ES-I3 (cell line): ENCODE measurements around the gene LATS1.
A peak's percentile ranks its signal among the peaks of the same experiment; 100 is the strongest.
"Not testable (repeated sequence)": the region's sequence is repeated elsewhere in the genome, so short reads cannot be mapped to it uniquely, and the experiment has no call there.

Experiments
- H3K36me3 ChIP-seq: 2 replicates; pipeline ENCODE4 v1.6.1; 2013; ENCODE audit warnings: mild to moderate bottlenecking, low read length, control low read depth, moderate library complexity; ENCODE audit not compliant: insufficient read depth
- H3K4me1 ChIP-seq: 2 replicates; pipeline ENCODE4 v1.6.1; 2013; ENCODE audit warnings: mild to moderate bottlenecking, control low read depth, low read length; ENCODE audit not compliant: insufficient read depth
- H3K9ac ChIP-seq: 2 replicates; pipeline ENCODE4 v1.6.1; 2013; ENCODE audit warnings: low read depth, mild to moderate bottlenecking, low read length, moderate library complexity
- H3K9me3 ChIP-seq: 2 replicates; pipeline ENCODE4 v1.6.1; 2013; ENCODE audit warnings: mild to moderate bottlenecking, low read length, moderate library complexity; ENCODE audit not compliant: control insufficient read depth, insufficient read depth

Gene LATS1

GRCh38 chr6:149717588-149718458 lies at the start of gene LATS1:
TSS of gene LATS1 (minus strand) at chr6:149718101. CDS start at chr6:149702126, 15,975 bp downstream.
- H3K9me3 ChIP-seq, result no peaks in the 10 kb centered on the region
- no peaks in the 10 kb centered on the region for H3K36me3 ChIP-seq
- peak within 1 kb of the TSS; percentile 84 for H3K9ac ChIP-seq
- H3K4me1 ChIP-seq, result peaks cover 3% of the 10 kb centered on the region; the same call in 1 of the 2 replicates

GRCh38 chr6:149766156-149766769 lies 48.4 kb upstream of the LATS1 start:
- Histone ChIP-seq H3K36me3 (peaks cover 9% of the 10 kb centered on the region; the same call in 1 of the 2 replicates), H3K4me1 (no peaks in the 10 kb centered on the region), H3K9ac (no peak overlapping the region), H3K9me3 (peaks cover 7% of the 10 kb centered on the region; the same call in 1 of the 2 replicates)

GRCh38 chr6:149763866-149764265 lies 46.0 kb upstream of the LATS1 start:
- Histone ChIP-seq H3K9ac (no peak overlapping the region), H3K4me1 (no peaks in the 10 kb centered on the region), H3K9me3 (peaks cover 7% of the 10 kb centered on the region; the same call in 1 of the 2 replicates), H3K36me3 (peaks cover 5% of the 10 kb centered on the region; the same call in 1 of the 2 replicates)

- Histone ChIP-seq H3K9me3 (peaks cover 7% of the 10 kb centered on the region; the same call in 1 of the 2 replicates), H3K4me1 (no peaks in the 10 kb centered on the region), H3K36me3 (no peaks in the 10 kb centered on the region), H3K9ac (no peak overlapping the region)
Observed at GRCh38 chr6:149761438-149761837, 43.5 kb upstream of the LATS1 start.

GRCh38 chr6:149756261-149756636 lies 38.3 kb upstream of the LATS1 start:
- H3K4me1 ChIP-seq, result no peaks in the 10 kb centered on the region; the same call in 1 of the 2 replicates
- no peaks in the 10 kb centered on the region for H3K9me3 ChIP-seq
- H3K36me3 ChIP-seq, result no peaks in the 10 kb centered on the region
- H3K9ac ChIP-seq, result no peak overlapping the region

GRCh38 chr6:149755300-149756260 lies 37.7 kb upstream of the LATS1 start:
- Histone ChIP-seq H3K9me3 (no peaks in the 10 kb centered on the region), H3K4me1 (no peaks in the 10 kb centered on the region; the same call in 1 of the 2 replicates)

GRCh38 chr6:149754548-149754947 lies 36.6 kb upstream of the LATS1 start:
- H3K9me3 ChIP-seq, result no peaks in the 10 kb centered on the region
- no peaks in the 10 kb centered on the region for H3K36me3 ChIP-seq
- no peaks in the 10 kb centered on the region; the same call in 1 of the 2 replicates for H3K4me1 ChIP-seq
- no peak overlapping the region for H3K9ac ChIP-seq

More at GRCh38 chr6:149755300-149756260, 37.7 kb upstream of the LATS1 start:
- no peak overlapping the region for H3K9ac ChIP-seq
- H3K36me3 ChIP-seq, result no peaks in the 10 kb centered on the region

GRCh38 chr6:149753374-149753637 lies 35.4 kb upstream of the LATS1 start:
- not testable (repeated sequence) for H3K9ac ChIP-seq, H3K36me3 ChIP-seq, H3K9me3 ChIP-seq, H3K4me1 ChIP-seq

GRCh38 chr6:149752600-149753373 lies 34.9 kb upstream of the LATS1 start:
- Histone ChIP-seq H3K9me3 (no peaks in the 10 kb centered on the region), H3K4me1 (no peaks in the 10 kb centered on the region; the same call in 1 of the 2 replicates), H3K36me3 (no peaks in the 10 kb centered on the region), H3K9ac (no peak overlapping the region)

GRCh38 chr6:149751920-149752319 lies 34.0 kb upstream of the LATS1 start:
- not testable (repeated sequence) for H3K9me3 ChIP-seq, H3K9ac ChIP-seq, H3K36me3 ChIP-seq, H3K4me1 ChIP-seq

GRCh38 chr6:149751239-149751638 lies 33.3 kb upstream of the LATS1 start:
- Histone ChIP-seq H3K36me3 (no peaks in the 10 kb centered on the region), H3K9me3 (no peaks in the 10 kb centered on the region), H3K4me1 (no peaks in the 10 kb centered on the region; the same call in 1 of the 2 replicates), H3K9ac (peak overlapping the region; percentile 99; the same call in 1 of the 2 replicates)

GRCh38 chr6:149750136-149750609 lies 32.3 kb upstream of the LATS1 start:
- no peaks in the 10 kb centered on the region for H3K36me3 ChIP-seq
- H3K4me1 ChIP-seq, result no peaks in the 10 kb centered on the region
- H3K9me3 ChIP-seq, result no peaks in the 10 kb centered on the region

GRCh38 chr6:149749594-149750135 lies 31.8 kb upstream of the LATS1 start, which contains the start of gene PCMT1:
TSS of gene PCMT1 (plus strand) at chr6:149749741. CDS start at chr6:149749902, 161 bp downstream.
- Histone ChIP-seq H3K9ac (peak within 1 kb of the TSS; percentile 99), H3K9me3 (no peaks in the 10 kb centered on the region), H3K4me1 (no peaks in the 10 kb centered on the region), H3K36me3 (no peaks in the 10 kb centered on the region)

More at GRCh38 chr6:149750136-149750609, 32.3 kb upstream of the LATS1 start:
- peak overlapping the region; percentile 99 for H3K9ac ChIP-seq
